A549 treated with GW870086 at 1 μM for 4 hours (cell line): Measurements from ENCODE around the gene POLR3K. TPM values are rescaled to one million over a fixed set of nuclear protein-coding genes. Genes with fewer than 3 reads are reported as not detected.

ENCODE experiments used
- total RNA-seq: library from RNA; stranded (reverse); fragments of 200-300 nt; extraction: Qiagen RNA extraction; gene quantifications from 5 replicates; pipeline ENCODE4 v1.2.3, GENCODE V29; 2022; ENCODE audit warnings: low read depth

Gene POLR3K
- 33.2 to 39.5 TPM (median 36.1 TPM) in 5 replicates for total RNA-seq

DNA sequence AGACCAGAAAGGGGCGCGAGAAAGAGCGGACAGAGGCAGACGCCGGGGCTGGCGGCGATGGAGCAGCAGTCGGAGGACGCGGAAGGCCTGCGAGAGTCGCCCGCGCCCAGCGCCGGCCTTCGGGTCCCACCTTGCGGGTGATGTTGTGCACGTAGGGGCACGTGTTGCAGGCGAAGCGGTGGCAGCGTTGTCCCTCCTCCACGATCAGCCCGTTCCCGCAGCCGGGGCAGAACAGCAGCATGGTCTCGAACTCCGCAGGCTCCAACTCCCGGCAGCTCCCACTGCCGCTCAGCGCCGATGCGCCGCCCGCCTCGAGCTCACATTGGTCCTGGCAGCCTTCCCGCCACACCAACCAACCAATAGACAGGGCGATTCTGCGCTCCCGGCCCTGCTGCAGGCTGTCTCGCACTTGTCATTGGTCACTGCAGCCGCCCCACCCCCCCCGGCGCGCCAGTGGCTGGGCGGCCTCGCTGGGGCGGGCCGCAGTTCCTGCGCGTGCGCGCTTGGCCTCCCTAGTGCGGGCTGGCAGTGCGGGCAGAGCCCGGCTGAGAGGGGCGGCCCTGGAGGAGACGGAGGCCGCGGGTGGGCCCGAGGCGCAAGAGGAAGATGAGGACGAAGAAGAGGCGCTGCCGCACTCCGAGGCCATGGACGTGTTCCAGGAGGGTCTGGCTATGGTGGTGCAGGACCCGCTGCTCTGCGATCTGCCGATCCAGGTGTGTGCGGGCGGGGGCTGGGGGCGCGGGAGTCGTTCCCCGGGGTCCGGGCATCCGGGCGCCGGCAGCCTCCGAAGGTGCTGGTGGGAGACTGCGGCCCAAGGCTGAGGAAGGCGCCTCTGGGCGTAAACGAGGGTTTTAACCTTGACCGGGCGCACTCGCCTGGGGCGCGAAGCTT lies at the start of gene POLR3K, which contains the start of gene SNRNP25:
Gene POLR3K, minus strand, starts transcription at position 263 of the 891 bp plus-strand sequence. Its CDS starts 22 bp downstream, at position 241.
Gene SNRNP25, plus strand, starts transcription at position 483 of the 891 bp plus-strand sequence. Its CDS starts 189 bp downstream, at position 672.

DNA sequence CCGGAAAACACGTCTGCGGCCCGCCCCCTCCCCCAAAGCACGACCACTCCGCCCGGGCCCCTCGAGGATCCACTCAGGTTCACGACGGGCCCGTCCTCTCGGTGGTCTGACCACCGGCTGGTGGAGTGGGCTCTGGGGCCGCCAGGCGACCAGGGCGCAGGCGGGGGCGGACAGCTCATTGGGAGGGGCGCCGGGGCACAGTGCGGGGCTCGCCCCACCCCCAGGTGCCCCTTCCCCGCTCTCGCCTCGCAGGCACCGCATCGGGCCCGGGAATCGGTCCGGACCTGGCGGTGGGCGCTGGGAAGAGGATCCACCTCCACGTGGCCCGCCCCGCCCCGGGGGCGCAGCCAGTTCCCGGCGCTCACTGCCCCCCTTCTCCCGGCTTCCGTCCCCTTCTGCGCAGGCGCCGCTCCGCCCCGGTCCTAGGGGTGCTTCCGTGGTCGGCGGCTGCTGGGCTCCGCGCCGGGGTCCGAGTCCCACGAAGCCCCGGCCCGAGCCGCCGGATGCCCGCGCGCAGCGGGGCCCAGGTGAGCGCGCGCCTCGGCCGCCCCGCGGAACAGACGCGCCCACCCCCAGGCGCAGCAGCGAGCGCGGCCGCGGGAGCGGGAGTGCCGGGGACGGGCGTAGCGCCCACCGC lies 24.5 kb upstream of the POLR3K start, which contains the start of gene MPG:
Gene MPG, plus strand, starts transcription at position 419 of the 637 bp plus-strand sequence. Its CDS starts 85 bp downstream, at position 504.

DNA sequence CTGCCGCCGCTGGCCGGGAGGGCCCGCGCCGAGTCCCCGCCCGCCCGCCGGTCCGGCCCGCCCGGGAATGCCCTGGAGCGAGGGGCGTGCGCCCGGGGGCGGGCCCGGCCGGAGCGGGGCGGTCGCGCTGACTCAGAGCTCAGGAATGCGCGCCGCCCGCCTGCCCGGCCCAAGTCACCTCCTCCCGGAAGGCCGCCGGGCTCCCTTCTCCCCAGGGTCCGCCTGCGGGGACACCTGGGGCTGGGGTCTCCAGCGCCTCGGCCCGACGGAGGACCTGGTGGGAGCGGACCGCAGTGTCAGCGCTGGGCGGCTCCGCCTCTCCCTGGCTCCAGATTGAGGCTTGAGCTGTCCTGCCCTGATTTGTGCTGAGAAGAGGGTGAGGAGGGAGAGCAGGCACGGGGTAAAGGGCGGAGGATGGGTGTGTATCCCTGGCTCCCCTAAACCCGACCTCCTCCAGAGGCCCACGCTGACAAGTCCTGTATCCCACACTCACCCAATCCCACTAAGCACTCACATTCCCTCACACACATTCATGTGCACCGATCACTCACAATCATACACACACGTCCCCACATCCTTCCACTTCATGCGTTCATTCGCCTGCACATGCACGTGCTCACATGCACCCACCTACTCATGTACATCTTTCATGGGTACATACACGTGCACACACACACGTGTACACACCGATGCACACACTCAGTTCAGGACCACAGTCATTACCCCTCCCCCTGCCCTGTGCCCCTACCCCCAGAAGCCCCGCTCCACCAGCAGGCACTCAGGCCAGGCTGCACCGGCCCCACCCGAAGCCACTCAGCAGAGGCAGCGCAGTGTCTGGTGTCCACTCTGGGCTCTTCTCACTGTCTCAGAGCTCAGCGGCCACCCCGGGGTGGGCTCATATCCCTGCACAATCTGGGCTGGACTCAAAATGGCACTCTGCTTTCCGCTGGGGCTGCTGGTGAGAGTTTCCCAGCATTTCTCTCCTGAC lies 19.4 kb upstream of the POLR3K start, which contains the start of gene RHBDF1:
Gene RHBDF1, minus strand, starts transcription at position 71 of the 988 bp plus-strand sequence. CDS start 7,616 bp downstream, outside the sequence.

Other genes with a start within 250 kb of the POLR3K start
- 60.1 to 79.1 TPM (median 71.3 TPM) in 5 replicates for gene SNRNP25, start 220 bp upstream of the POLR3K start, total RNA-seq
- 21.0 to 29.2 TPM (median 26.3 TPM) in 5 replicates for gene RHBDF1, start 19.0 kb upstream of the POLR3K start, total RNA-seq
- 60.5 to 76.5 TPM (median 71.6 TPM) in 5 replicates for gene MPG, start 24.6 kb upstream of the POLR3K start, total RNA-seq
- 21.2 to 28.4 TPM (median 26.7 TPM) in 5 replicates for gene NPRL3, start 85.1 kb upstream of the POLR3K start, total RNA-seq
- not detected in 5 replicates for gene HBZ, start 99.0 kb upstream of the POLR3K start, total RNA-seq
- not detected in 5 replicates for gene HBM, start 112.4 kb upstream of the POLR3K start, total RNA-seq
- gene HBA2, start 119.3 kb upstream of the POLR3K start, total RNA-seq: 0.63 to 1.4 TPM in 2 of 5 replicates, not detected in the others
- gene HBA1, start 123.1 kb upstream of the POLR3K start, total RNA-seq: 0.48 to 2.0 TPM (median 1.4 TPM) in 5 replicates
- gene HBQ1, start 126.9 kb upstream of the POLR3K start, total RNA-seq: 6.0 to 9.4 TPM (median 6.9 TPM) in 5 replicates
- 41.6 to 48.8 TPM (median 45.7 TPM) in 5 replicates for gene LUC7L, start 175.8 kb upstream of the POLR3K start, total RNA-seq
- gene FAM234A, start 181.2 kb upstream of the POLR3K start, total RNA-seq: 40.6 to 50.1 TPM (median 47.8 TPM) in 5 replicates
- 3.9 to 5.5 TPM (median 5.0 TPM) in 5 replicates for gene RGS11, start 222.3 kb upstream of the POLR3K start, total RNA-seq
- 1.7 to 3.2 TPM (median 2.5 TPM) in 5 replicates for gene ARHGDIG, start 227.0 kb upstream of the POLR3K start, total RNA-seq
- 0.18 to 0.51 TPM (median 0.44 TPM) in 5 replicates for gene PDIA2, start 229.6 kb upstream of the POLR3K start, total RNA-seq